ENCODE results near the gene MRPL28.
"Not testable (repeated sequence)": the region's sequence is repeated elsewhere in the genome, so short reads cannot be mapped to it uniquely, and the experiment has no call there.

- TF ChIP-seq CTCF, POLR2A (IDR thresholded peaks at IDR 0.05): not testable (repeated sequence)
Observed at GRCh38 chr16:348495-348894, 21.8 kb downstream of the MRPL28 start.
